GM10266 (cell line): ENCODE results near the gene TRIM46.

ENCODE experiments used
- DNase-seq: peaks from one replicate; pipeline ENCODE4 v3.0.0; 2012; ENCODE audit errors: extremely low spot score
- TF ChIP-seq, protein P1 (sequence below): IDR thresholded peaks from 2 replicates; pipeline ENCODE4 v1.5.1; 2012; ENCODE audit warnings: mild to moderate bottlenecking, low read depth; ENCODE audit not compliant: control insufficient read depth, insufficient read depth; ENCODE audit errors: missing control alignments

The TRIM46 gene

GRCh38 chr1:155196103-155196892 lies 22.6 kb downstream of the TRIM46 start:
- no peak for DNase-seq

DNA sequence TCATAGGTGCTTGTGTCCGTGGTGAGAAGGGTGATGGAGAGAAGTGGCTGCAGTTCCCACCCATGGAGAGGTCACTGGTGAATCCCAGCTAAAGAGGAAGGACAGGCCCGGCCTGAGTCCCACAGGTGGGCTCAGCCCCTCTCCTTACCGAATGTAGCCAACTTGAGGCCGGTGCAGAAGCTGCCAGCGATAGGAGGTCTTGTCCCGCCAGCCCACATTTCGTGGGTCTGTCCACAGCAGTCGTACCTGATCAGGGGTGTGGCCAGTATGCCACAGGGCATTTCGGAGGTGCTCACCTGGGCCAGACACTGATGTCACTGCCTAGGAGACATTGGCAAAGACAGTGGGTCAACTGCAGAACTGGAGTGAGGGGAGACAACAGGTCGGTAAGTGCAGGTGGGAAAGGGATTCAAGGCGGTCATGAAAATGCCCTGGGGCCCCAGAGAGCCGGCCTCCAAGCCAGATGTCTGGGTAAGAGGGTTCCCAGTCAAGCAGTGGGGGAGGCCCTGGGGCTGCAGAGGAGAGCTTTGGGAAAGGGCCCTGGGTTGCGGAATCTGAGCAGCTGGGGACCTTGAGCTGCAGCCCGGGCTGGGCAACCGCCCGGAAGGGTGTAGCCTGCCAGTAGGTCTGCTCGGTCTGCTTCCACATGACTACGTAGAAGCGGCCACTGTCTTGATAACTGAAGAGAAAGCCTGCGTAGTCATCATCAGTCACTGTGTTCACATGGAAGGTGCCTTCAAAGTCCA lies 23.4 kb downstream of the TRIM46 start:
- DNase-seq: no peak
- TF ChIP-seq, protein P1, sequence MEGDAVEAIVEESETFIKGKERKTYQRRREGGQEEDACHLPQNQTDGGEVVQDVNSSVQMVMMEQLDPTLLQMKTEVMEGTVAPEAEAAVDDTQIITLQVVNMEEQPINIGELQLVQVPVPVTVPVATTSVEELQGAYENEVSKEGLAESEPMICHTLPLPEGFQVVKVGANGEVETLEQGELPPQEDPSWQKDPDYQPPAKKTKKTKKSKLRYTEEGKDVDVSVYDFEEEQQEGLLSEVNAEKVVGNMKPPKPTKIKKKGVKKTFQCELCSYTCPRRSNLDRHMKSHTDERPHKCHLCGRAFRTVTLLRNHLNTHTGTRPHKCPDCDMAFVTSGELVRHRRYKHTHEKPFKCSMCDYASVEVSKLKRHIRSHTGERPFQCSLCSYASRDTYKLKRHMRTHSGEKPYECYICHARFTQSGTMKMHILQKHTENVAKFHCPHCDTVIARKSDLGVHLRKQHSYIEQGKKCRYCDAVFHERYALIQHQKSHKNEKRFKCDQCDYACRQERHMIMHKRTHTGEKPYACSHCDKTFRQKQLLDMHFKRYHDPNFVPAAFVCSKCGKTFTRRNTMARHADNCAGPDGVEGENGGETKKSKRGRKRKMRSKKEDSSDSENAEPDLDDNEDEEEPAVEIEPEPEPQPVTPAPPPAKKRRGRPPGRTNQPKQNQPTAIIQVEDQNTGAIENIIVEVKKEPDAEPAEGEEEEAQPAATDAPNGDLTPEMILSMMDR: no peak

More at GRCh38 chr1:155196103-155196892, 22.6 kb downstream of the TRIM46 start:
- TF ChIP-seq, protein P1: no peak

- no peak for DNase-seq
- TF ChIP-seq, protein P1: no peak
Observed at GRCh38 chr1:155197901-155198546, 24.4 kb downstream of the TRIM46 start.

DNA sequence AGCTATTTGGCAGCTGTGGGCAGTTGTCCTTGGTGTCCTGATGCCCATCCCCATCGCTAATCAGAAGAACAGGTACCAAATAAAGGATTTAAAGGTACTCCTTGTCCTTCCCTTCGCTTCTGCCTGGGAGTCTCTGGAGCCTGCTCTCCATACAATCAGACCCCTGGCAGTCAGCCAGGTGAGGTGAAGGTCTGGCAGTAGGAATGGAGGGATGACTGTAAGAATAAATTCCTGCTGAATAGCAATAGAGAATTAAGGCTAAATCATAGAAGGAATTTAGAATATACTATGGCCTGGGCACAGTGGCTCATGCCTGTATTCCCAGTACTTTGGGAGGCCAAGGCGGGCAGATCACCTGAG lies 24.9 kb downstream of the TRIM46 start:
- no peak for DNase-seq
- TF ChIP-seq, protein P1: no peak

DNA sequence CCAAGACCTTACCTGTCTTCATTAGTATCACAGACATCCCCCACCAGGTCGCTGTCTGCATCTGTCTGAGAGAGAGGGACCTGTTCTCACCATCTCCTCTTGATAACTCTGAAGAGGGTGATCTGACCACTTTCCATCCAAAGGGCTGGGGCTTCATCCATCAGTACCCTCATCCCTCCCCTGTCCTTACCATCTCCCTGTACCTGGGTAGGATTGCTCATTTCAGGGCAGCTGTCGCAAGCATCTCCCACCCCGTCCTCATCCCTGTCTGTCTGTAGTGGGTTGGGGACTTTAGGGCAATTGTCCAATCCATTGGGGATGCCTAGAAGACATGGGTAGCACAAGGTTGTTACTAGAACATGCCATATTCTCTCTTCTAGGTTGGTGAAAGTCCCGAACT lies 26.1 kb downstream of the TRIM46 start:
- DNase-seq: peak; percentile 4
- TF ChIP-seq, protein P1: no peak

GRCh38 chr1:155200920-155201319 lies 27.3 kb downstream of the TRIM46 start:
- TF ChIP-seq, protein P1: no peak
- no peak for DNase-seq
